K562 (cell line): ENCODE data around the gene TAF11L12. TPM values are rescaled to one million over a fixed set of nuclear protein-coding genes. Genes with fewer than 3 reads are reported as not detected.

Experiments
- ATAC-seq: fragments of 200-7000 bp; cut with Tn5 transposase; 3 replicates; pipeline ENCODE4 v1.9.1; 2020; ENCODE audit warnings: moderate library complexity
- BruUV-seq: library from RNA; stranded (reverse); fragments of 400-500 nt; replicated peaks from 2 replicates; lab custom pipeline; 2021; lab: Mats Ljungman, UMichigan
- CTCF ChIA-PET: fragments of 300-600 bp; formaldehyde crosslinking; extraction: SDS; loops from one replicate; lab custom pipeline; 2021; ENCODE audit warnings: low intra/inter-chr PET ratio; lab: Yijun Ruan, JAX
- POLR2A ChIA-PET: fragments of 300-600, 350-650 bp; sonication (Branson Sonifier 250); formaldehyde crosslinking; extraction: SDS; loops from one replicate; lab custom pipeline; 2021; ENCODE audit warnings: antibody characterized with exemption, inconsistent platforms; lab: Yijun Ruan, JAX
- DNase-seq, 4 experiments: peaks; one replicate each; pipeline versions ENCODE4 v3.0.0 to v3.0.0-alpha.2; 2011 to 2018; ENCODE audit warnings: low spot score in 3 of 4, mixed read lengths in 3 of 4; ENCODE audit errors: extremely low read depth in 1 of 4
- FAIRE-seq: peaks from 2 replicates; lab custom pipeline; 2011; peaks lifted over from hg19 to GRCh38; lab: Jason Lieb, UNC
- H2AFZ ChIP-seq: 2 replicates; pipeline ENCODE4 v1.6.0; 2011; ENCODE audit warnings: low read depth, low read length, control low read depth, inconsistent platforms
- H3K27ac ChIP-seq: fragments of 200-600 bp; 3 replicates; pipeline ENCODE4 v1.8.0; 2011; ENCODE audit warnings: low read depth, mild to moderate bottlenecking, control low read depth, inconsistent platforms, low read length, moderate library complexity, mixed read lengths; ENCODE audit errors: extremely low read depth
- H3K27me3 ChIP-seq, 2 experiments: fragments of 300-600 bp in 1 of 2; 2 replicates in 1 of 2; 3 replicates in 1 of 2; pipeline versions ENCODE4 v1.6.0 to v1.8.0; 2011; ENCODE audit warnings: inconsistent platforms in 2 of 2, low read length in 2 of 2, mild to moderate bottlenecking in 1 of 2, mixed read lengths in 1 of 2, moderate library complexity in 1 of 2; ENCODE audit not compliant: control insufficient read depth in 2 of 2, insufficient read depth in 2 of 2
- H3K36me3 ChIP-seq: fragments of 300-600 bp; 3 replicates; pipeline ENCODE4 v1.8.0; 2011; ENCODE audit warnings: mild to moderate bottlenecking, low read length, inconsistent platforms; ENCODE audit not compliant: control insufficient read depth, insufficient read depth
- H3K4me1 ChIP-seq, 2 experiments: fragments of 200-600 bp in 1 of 2; replicated peaks in 1 of 2; 2 replicates in 1 of 2; 3 replicates in 1 of 2; pipeline versions ENCODE4 v1.5.1 to v1.8.0; 2011; ENCODE audit warnings: inconsistent platforms in 2 of 2, low read length in 2 of 2, mild to moderate bottlenecking in 1 of 2, mixed read lengths in 1 of 2, moderate library complexity in 1 of 2; ENCODE audit not compliant: control insufficient read depth in 2 of 2, insufficient read depth in 2 of 2
- H3K4me2 ChIP-seq: 2 replicates; pipeline ENCODE4 v1.6.1; 2011; ENCODE audit warnings: low read length, control low read depth, inconsistent platforms, mixed read lengths; ENCODE audit not compliant: insufficient read depth
- H3K4me3 ChIP-seq: fragments of 200-600 bp; sonication (generic), shearing (Covaris generic); 2 replicates; pipeline ENCODE4 v1.5.1; 2016; ENCODE audit warnings: control low read depth, inconsistent platforms
- H3K79me2 ChIP-seq: fragments of 200-600 bp; 3 replicates; pipeline ENCODE4 v1.8.0; 2011; ENCODE audit warnings: low read length, inconsistent platforms; ENCODE audit not compliant: control insufficient read depth, insufficient read depth
- H3K9ac ChIP-seq, 2 experiments: 2 replicates each; pipeline versions ENCODE4 v1.6.0 to v1.6.1; 2011; ENCODE audit warnings: low read depth in 2 of 2, low read length in 2 of 2, control low read depth in 1 of 2, inconsistent platforms in 1 of 2, mild to moderate bottlenecking in 1 of 2, mixed read lengths in 1 of 2; ENCODE audit not compliant: insufficient read depth in 1 of 2
- H3K9me1 ChIP-seq: one replicate; pipeline ENCODE4 v1.6.0; 2011; ENCODE audit warnings: inconsistent platforms, mild to moderate bottlenecking, low read length, moderate library complexity; ENCODE audit not compliant: control insufficient read depth, insufficient read depth
- H3K9me3 ChIP-seq: replicated peaks from 2 replicates; pipeline ENCODE4 v1.5.1; 2011; ENCODE audit warnings: low read depth, low read length, inconsistent platforms; ENCODE audit not compliant: control insufficient read depth, insufficient read depth
- H4K20me1 ChIP-seq: replicated peaks from 2 replicates; pipeline ENCODE4 v1.6.1; 2011; ENCODE audit warnings: low read length, inconsistent platforms, mixed read lengths; ENCODE audit not compliant: control insufficient read depth, insufficient read depth
- BCLAF1 ChIP-seq, 2 experiments: fragments of 450-650 bp in 1 of 2; IDR thresholded peaks; 2 replicates each; pipeline ENCODE4 v1.6.1; 2011 to 2017; ENCODE audit warnings: low read depth in 2 of 2, antibody characterized with exemption in 1 of 2, borderline replicate concordance in 1 of 2, low read length in 1 of 2, mild to moderate bottlenecking in 1 of 2, mixed read lengths in 1 of 2; ENCODE audit not compliant: control insufficient read depth in 1 of 2
- ETS1 ChIP-seq: conservative IDR thresholded peaks from 2 replicates; pipeline ENCODE4 v1.6.1; 2011; ENCODE audit warnings: low read depth, mild to moderate bottlenecking, low read length; ENCODE audit not compliant: control insufficient read depth
- PHB ChIP-seq: fragments of 250-450 bp; sonication (Bioruptor Pico); IDR thresholded peaks from 2 replicates; pipeline ENCODE4 v1.5.0; 2021
- PPARD ChIP-seq: fragments of 250-450 bp; sonication (Bioruptor Pico); IDR thresholded peaks from 2 replicates; pipeline ENCODE4 v1.8.0; 2022; ENCODE audit warnings: inconsistent platforms, mild to moderate bottlenecking, moderate library complexity
- PTTG1 ChIP-seq: fragments of 450-650 bp; IDR thresholded peaks from 2 replicates; pipeline ENCODE4 v1.6.1; 2016; ENCODE audit warnings: low read depth, mild to moderate bottlenecking, missing genetic modification characterization, missing compliant biosample characterization
- SNIP1 ChIP-seq: fragments of 450-650 bp; IDR thresholded peaks from 2 replicates; pipeline ENCODE4 v1.7.1; 2017; ENCODE audit warnings: low read depth, mild to moderate bottlenecking
- TCF3 ChIP-seq: sonication (generic); formaldehyde crosslinking; IDR thresholded peaks from 2 replicates; pipeline ENCODE4 v1.4.0; 2020; ENCODE audit warnings: mild to moderate bottlenecking, missing genetic modification reagents
- THRA ChIP-seq: fragments of 450-650 bp; IDR thresholded peaks from 2 replicates; pipeline ENCODE4 v1.6.1; 2017; ENCODE audit warnings: mild to moderate bottlenecking, moderate library complexity
- ZBTB7A ChIP-seq: IDR thresholded peaks from 2 replicates; pipeline ENCODE4 v1.6.1; 2011; ENCODE audit warnings: low read depth, mild to moderate bottlenecking, low read length, moderate library complexity, borderline replicate concordance; ENCODE audit not compliant: control insufficient read depth
- ZNF282 ChIP-seq: sonication (generic); formaldehyde crosslinking; IDR thresholded peaks from 2 replicates; pipeline ENCODE4 v1.8.1; 2023; ENCODE audit warnings: missing genetic modification reagents
- ZNF444 ChIP-seq: fragments of 250-450 bp; sonication (Bioruptor Pico); IDR thresholded peaks from 2 replicates; pipeline ENCODE4 v1.4.0; 2020; ENCODE audit warnings: mild to moderate bottlenecking, moderate library complexity
- ZNF668 ChIP-seq: fragments of 250-450 bp; sonication (Bioruptor Pico); IDR thresholded peaks from 2 replicates; pipeline ENCODE4 v1.8.0; 2022; ENCODE audit warnings: mild to moderate bottlenecking, inconsistent platforms
- WGBS: fragments of 100-300 bp; shearing (Covaris generic); methylation state at CpG from one replicate; pipeline ENCODE4 v1.1.6; 2016; ENCODE audit warnings: low coverage, mixed read lengths; ENCODE audit not compliant: insufficient coverage; ENCODE audit errors: missing lambda C conversion rate; 5-methylcytosine and 5-hydroxymethylcytosine counted together
- in situ Hi-C: fragments of 300-500 bp; cut with MboI; formaldehyde crosslinking; loops from 4 replicates; pipeline ENCODE4 v1.15.0; 2018; ENCODE audit warnings: inconsistent platforms, mixed read lengths
- intact Hi-C: fragments of 100-400 bp; cut with micrococcal nuclease; formaldehyde crosslinking; loops from 2 replicates; pipeline ENCODE4 v1.14.2; 2022
- polyA plus RNA-seq, 8 experiments: library from polyadenylated mRNA; depleted of rRNA in 4 of 8; stranded (reverse) in 5 of 8; unstranded in 3 of 8; fragments of >200 nt; fragmentation: Nextera tagmentation in 2 of 8; fragmentation: Illumina TruSeq in 1 of 8; extraction: Ambion mirVana in 2 of 8; extraction: Trizol in 1 of 8; gene quantifications; 2 replicates each; pipeline versions ENCODE4 v1.2.1 to v1.2.3, GENCODE V29; 2011 to 2014; ENCODE audit warnings: inconsistent platforms in 1 of 8, missing spikeins in 1 of 8
- total RNA-seq, 7 experiments: library from RNA; depleted of rRNA in 6 of 7; stranded (reverse); fragments of >200 nt in 6 of 7; fragmentation: Illumina TruSeq in 2 of 7; extraction: Trizol in 2 of 7; gene quantifications; 2 replicates each; pipeline versions ENCODE4 v1.2.1 to v1.2.3, GENCODE V29; 2011 to 2021; ENCODE audit warnings: low replicate concordance in 1 of 7

Gene TAF11L12
- total and polyA plus RNA-seq, 9 of the 15 experiments (the other 6 are each of a cell fraction or from before 2014, with no cell fraction given), result not detected

GRCh38 chr5:17614872-17615605 lies 4.8 kb downstream of the TAF11L12 start:
- Histone ChIP-seq H3K27me3 (no peaks in the 10 kb centered on the region), H2AFZ (no peak overlapping the region), H3K36me3 (no peaks in the 10 kb centered on the region), H3K9me1 (no peaks in the 10 kb centered on the region), H3K4me3 (no peak overlapping the region), H3K27ac (no peak overlapping the region), H3K79me2 (no peaks in the 10 kb centered on the region), H3K4me1 (no peaks in the 10 kb centered on the region), H3K9ac (no peak overlapping the region), H4K20me1 (no peaks in the 10 kb centered on the region), H3K4me2 (no peak overlapping the region), H3K9me3 (no peaks in the 10 kb centered on the region)
- FAIRE-seq (no peak), DNase-seq (no peak), ATAC-seq (no peak)
- in situ Hi-C loops, result no loop called here
- no TSS peak for BruUV-seq
- 1% methylated on average over 17 of the region's 17 CpGs for WGBS
- CTCF ChIA-PET, result no interaction called here
- POLR2A ChIA-PET, result no interaction called here
- intact Hi-C loops, result no loop called here
- TF ChIP-seq ZNF668 (CRISPR knock-in tag), result no peak
- TF ChIP-seq PHB, result no peak
- TF ChIP-seq ZNF282 (CRISPR knock-in tag), result no peak
- no peak for TF ChIP-seq TCF3 (CRISPR knock-in tag)
- no peak for TF ChIP-seq PPARD
- no peak for TF ChIP-seq ETS1
- no peak for TF ChIP-seq THRA
- TF ChIP-seq PTTG1 (tag), result no peak
- TF ChIP-seq SNIP1, result no peak
- no peak for TF ChIP-seq ZNF444 (CRISPR knock-in tag)
- TF ChIP-seq ZBTB7A, result no peak
- no peak for TF ChIP-seq BCLAF1 (IDR thresholded peaks at IDR 0.05; ENCODE audit: borderline replicate concordance in 1 of 2, control insufficient read depth in 1 of 2, low read depth in 2 of 2, low read length in 1 of 2)
